SK-N-MC (cell line): Measurements from ENCODE around the gene GPR63.

ENCODE experiments used
- EZH2 ChIP-seq: fragments of 200-600 bp; sonication (generic); IDR thresholded peaks from one replicate; pipeline ENCODE4 v1.6.1; 2017; ENCODE audit warnings: antibody characterized with exemption
- POLR2AphosphoS5 ChIP-seq: IDR thresholded peaks from 2 replicates; pipeline ENCODE4 v1.6.1; 2012; ENCODE audit warnings: mild to moderate bottlenecking, low read depth, low read length, borderline replicate concordance

- TF ChIP-seq EZH2 (no peak), POLR2AphosphoS5 (no peak)
These were observed 4.1 kb upstream of the GPR63 start for GRCh38 chr6:96841345-96841744.
